SK-N-SH (cell line): ENCODE results near the gene KIF3B. TPM values are rescaled to one million over a fixed set of nuclear protein-coding genes. Genes with fewer than 3 reads are reported as not detected.

Experiments used
- CTCF ChIA-PET: fragments of 300-600, 350-600 bp; formaldehyde crosslinking; extraction: SDS; loops from one replicate; lab custom pipeline; 2021; lab: Yijun Ruan, JAX
- POLR2A ChIA-PET: fragments of 350-600 bp; sonication (Branson Sonifier 250); formaldehyde crosslinking; extraction: SDS; loops from one replicate; lab custom pipeline; 2020; ENCODE audit warnings: antibody characterized with exemption, inconsistent platforms; lab: Yijun Ruan, JAX
- DNase-seq: peaks from one replicate; pipeline ENCODE4 v3.0.0; 2012
- H2AFZ ChIP-seq: fragments of 200-600 bp; sonication (generic); 2 replicates; pipeline ENCODE4 v1.8.1; 2016; ENCODE audit warnings: antibody characterized with exemption, mild to moderate bottlenecking, low read depth
- H3F3A ChIP-seq: fragments of 200-600 bp; sonication (generic); replicated peaks from 2 replicates; pipeline ENCODE3; 2016; ENCODE audit warnings: antibody characterized with exemption, mild to moderate bottlenecking; ENCODE audit not compliant: insufficient read depth
- H3K27ac ChIP-seq, 2 experiments: fragments of 200-500 bp in 1 of 2; fragments of 200-600 bp in 1 of 2; sonication (Bioruptor generic) in 1 of 2; sonication (generic), shearing (Covaris generic) in 1 of 2; 2 replicates each; pipeline versions ENCODE4 v1.5.1 to v1.6.1; 2014 to 2016; ENCODE audit warnings: low read depth in 2 of 2, inconsistent platforms in 1 of 2, low read length in 1 of 2, mild to moderate bottlenecking in 1 of 2, mixed read lengths in 1 of 2
- H3K27me3 ChIP-seq: fragments of 200-600 bp; sonication (generic), shearing (Covaris generic); 2 replicates; pipeline ENCODE4 v1.6.1; 2016; ENCODE audit warnings: mixed run types; ENCODE audit not compliant: insufficient read depth
- H3K36me3 ChIP-seq, 2 experiments: fragments of 200-500 bp in 1 of 2; fragments of 200-600 bp in 1 of 2; sonication (Bioruptor generic) in 1 of 2; sonication (generic) in 1 of 2; replicated peaks in 1 of 2; 2 replicates each; pipeline versions ENCODE3 to v1.5.1; 2014 to 2016; ENCODE audit warnings: low read length in 1 of 2, mild to moderate bottlenecking in 1 of 2; ENCODE audit not compliant: insufficient read depth in 2 of 2, control insufficient read depth in 1 of 2
- H3K4me1 ChIP-seq, 2 experiments: fragments of 200-500 bp in 1 of 2; fragments of 200-600 bp in 1 of 2; sonication (Bioruptor generic) in 1 of 2; sonication (generic), shearing (Covaris generic) in 1 of 2; 2 replicates each; pipeline versions ENCODE4 v1.5.1 to v1.6.1; 2014 to 2016; ENCODE audit warnings: low read depth in 1 of 2, low read length in 1 of 2, mixed run types in 1 of 2; ENCODE audit not compliant: insufficient read depth in 2 of 2, control insufficient read depth in 1 of 2
- H3K4me2 ChIP-seq: fragments of 200-600 bp; sonication (generic), shearing (Covaris generic); 2 replicates; pipeline ENCODE4 v1.6.1; 2017; ENCODE audit warnings: mixed run types
- H3K4me3 ChIP-seq, 2 experiments: fragments of 200-500 bp in 1 of 2; fragments of 200-600 bp in 1 of 2; sonication (Bioruptor generic) in 1 of 2; sonication (generic), shearing (Covaris generic) in 1 of 2; 2 replicates each; pipeline versions ENCODE4 v1.5.1 to v1.8.1; 2014 to 2016; ENCODE audit warnings: low read depth in 2 of 2, inconsistent platforms in 1 of 2, low read length in 1 of 2, mild to moderate bottlenecking in 1 of 2, mixed read lengths in 1 of 2, moderate library complexity in 1 of 2
- H3K79me2 ChIP-seq: fragments of 200-600 bp; sonication (generic); 2 replicates; pipeline ENCODE4 v1.8.1; 2017; ENCODE audit warnings: mild to moderate bottlenecking; ENCODE audit not compliant: insufficient read depth
- H3K9ac ChIP-seq: fragments of 200-600 bp; sonication (generic); 2 replicates; pipeline ENCODE4 v1.6.1; 2017; ENCODE audit warnings: mixed run types
- H3K9me2 ChIP-seq: fragments of 200-600 bp; sonication (generic); 2 replicates; pipeline ENCODE4 v1.6.1; 2017; ENCODE audit warnings: mixed run types
- H3K9me3 ChIP-seq: fragments of 200-600 bp; sonication (generic); 2 replicates; pipeline ENCODE4 v1.6.1; 2017; ENCODE audit warnings: mixed run types, mild to moderate bottlenecking, moderate library complexity
- H4K20me1 ChIP-seq: fragments of 200-600 bp; sonication (generic); 2 replicates; pipeline ENCODE4 v1.6.1; 2017; ENCODE audit warnings: mild to moderate bottlenecking, mixed run types; ENCODE audit not compliant: insufficient read depth
- CHD2 ChIP-seq: fragments of 150-350 bp; IDR thresholded peaks from 2 replicates; pipeline ENCODE4 v1.6.1; 2018; ENCODE audit warnings: low read length; ENCODE audit not compliant: partially characterized antibody
- EZH2phosphoT487 ChIP-seq: fragments of 200-600 bp; sonication (generic); IDR thresholded peaks from 2 replicates; pipeline ENCODE4 v1.6.1; 2017; ENCODE audit warnings: low read depth, mixed run types, mild to moderate bottlenecking, antibody characterized with exemption, moderate library complexity, borderline replicate concordance
- FOSL2 ChIP-seq: IDR thresholded peaks from 2 replicates; pipeline ENCODE4 v1.4.0; 2012; ENCODE audit warnings: low read depth, mild to moderate bottlenecking, moderate library complexity, borderline replicate concordance
- FOXJ3 ChIP-seq: sonication (generic); formaldehyde crosslinking; IDR thresholded peaks from 2 replicates; pipeline ENCODE4 v1.5.1; 2020; ENCODE audit warnings: mild to moderate bottlenecking, missing genetic modification reagents
- FOXM1 ChIP-seq: IDR thresholded peaks from 2 replicates; pipeline ENCODE4 v1.4.0; 2012; ENCODE audit warnings: low read depth, mild to moderate bottlenecking
- GATA2 ChIP-seq: sonication (generic); formaldehyde crosslinking; IDR thresholded peaks from 2 replicates; pipeline ENCODE4 v1.5.0; 2020; ENCODE audit warnings: mild to moderate bottlenecking, missing genetic modification reagents
- IRF3 ChIP-seq: fragments of 150-350 bp; IDR thresholded peaks from 2 replicates; pipeline ENCODE4 v1.6.1; 2016; ENCODE audit warnings: mild to moderate bottlenecking, low read depth, low read length
- JUND ChIP-seq: IDR thresholded peaks from 2 replicates; pipeline ENCODE4 v1.4.0; 2012
- NRF1 ChIP-seq: IDR thresholded peaks from 2 replicates; pipeline ENCODE4 v1.6.1; 2012; ENCODE audit warnings: low read depth, mild to moderate bottlenecking, low read length
- RFX5 ChIP-seq: IDR thresholded peaks from 2 replicates; pipeline ENCODE4 v1.6.1; 2012; ENCODE audit warnings: mild to moderate bottlenecking, improper control_type of control experiment, low read length
- SIN3A ChIP-seq: IDR thresholded peaks from 2 replicates; pipeline ENCODE4 v1.6.1; 2012; ENCODE audit warnings: low read depth, mild to moderate bottlenecking, low read length, moderate library complexity, borderline replicate concordance
- TAF1 ChIP-seq: IDR thresholded peaks from 2 replicates; pipeline ENCODE4 v1.6.1; 2012; ENCODE audit warnings: low read depth, mild to moderate bottlenecking, low read length, moderate library complexity, borderline replicate concordance
- TCF12 ChIP-seq: IDR thresholded peaks from 2 replicates; pipeline ENCODE4 v1.4.0; 2012
- ZBTB33 ChIP-seq: IDR thresholded peaks from 2 replicates; pipeline ENCODE4 v1.4.0; 2012; ENCODE audit warnings: low read depth, borderline replicate concordance
- WGBS: methylation state at CpG from one replicate; pipeline ENCODE4 v1.1.6; 2017; ENCODE audit warnings: low lambda C conversion rate; 5-methylcytosine and 5-hydroxymethylcytosine counted together
- polyA plus RNA-seq, 3 experiments: library from polyadenylated mRNA; depleted of rRNA; stranded (reverse); fragments of >200 nt; gene quantifications; 2 replicates each; pipeline ENCODE4 v1.2.3, GENCODE V29; 2012

Gene KIF3B
- polyA plus RNA-seq, 1 of the 3 experiments (the other 2 are of a cell fraction) = 18.6 TPM

GRCh38 chr20:32231847-32232246 is 45.6 kb upstream of the KIF3B start:
- peaks cover 20 to 61% of the 10 kb centered on the region in 2 experiments for H3K36me3 ChIP-seq
- DNase-seq = no peak
- POLR2A ChIA-PET = no interaction called here

DNA sequence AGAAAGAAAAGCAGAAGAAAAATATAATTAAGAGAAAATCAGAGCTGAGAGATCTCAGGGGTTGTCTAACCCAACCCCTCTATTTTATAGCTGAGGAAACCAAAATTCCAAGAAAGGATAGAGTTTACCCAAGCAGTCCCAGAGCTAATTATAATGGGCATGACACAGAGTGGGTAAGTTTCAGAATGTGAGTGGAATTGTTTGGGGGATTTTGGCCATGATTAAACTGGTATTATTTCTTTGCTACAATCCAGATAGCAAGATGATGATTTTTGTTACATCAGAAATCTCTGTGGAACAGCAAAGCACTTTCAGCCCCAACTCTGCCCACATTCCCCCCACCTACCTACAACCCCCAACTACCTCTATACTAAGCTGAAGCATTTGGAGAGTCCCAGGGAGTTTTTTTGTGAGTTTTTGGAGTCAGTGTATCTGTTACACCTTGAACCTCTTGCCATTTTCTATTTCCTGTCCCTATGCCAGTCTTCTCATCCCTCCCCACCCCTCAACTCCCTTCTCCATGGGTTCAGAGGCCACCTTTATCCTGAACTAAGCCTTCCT is 45.0 kb upstream of the KIF3B start:
- no peak for TF ChIP-seq CHD2
- no peak for TF ChIP-seq FOXJ3
- no peak for TF ChIP-seq TCF12
- TF ChIP-seq ZBTB33 = no peak
- no peak for TF ChIP-seq FOXM1
- H3K27ac ChIP-seq = no peak overlapping the region
- no peaks in the 10 kb centered on the region for H3K9me3 ChIP-seq
- H3K27me3 ChIP-seq = no peaks in the 10 kb centered on the region
- ChIA-PET POLR2A (no interaction called here), CTCF (interaction anchor here (0.7 to 0.9 kb wide), 2 partner anchors 10 to 409 kb away, joined by 3 read pairs; no protein-coding TSS in a partner anchor)
- no peaks in the 10 kb centered on the region for H3K79me2 ChIP-seq
- no peaks in the 10 kb centered on the region for H3F3A ChIP-seq
- H4K20me1 ChIP-seq = no peaks in the 10 kb centered on the region
- no peak overlapping the region for H3K4me2 ChIP-seq
- no peak for DNase-seq
- no peak overlapping the region for H3K9ac ChIP-seq
- no peak overlapping the region for H3K4me3 ChIP-seq
- H3K36me3 ChIP-seq = peaks cover 20 to 61% of the 10 kb centered on the region in 2 experiments
- no peaks in the 10 kb centered on the region for H3K4me1 ChIP-seq
- H2AFZ ChIP-seq = no peak overlapping the region
- H3K9me2 ChIP-seq = no peaks in the 10 kb centered on the region

More at GRCh38 chr20:32231847-32232246, 45.6 kb upstream of the KIF3B start:
- no peak overlapping the region for H3K4me2 ChIP-seq
- no peaks in the 10 kb centered on the region for H3K9me2 ChIP-seq
- H3K4me3 ChIP-seq = no peak overlapping the region
- H2AFZ ChIP-seq = no peak overlapping the region
- H3K9me3 ChIP-seq = no peaks in the 10 kb centered on the region
- no peaks in the 10 kb centered on the region for H3K4me1 ChIP-seq
- no peaks in the 10 kb centered on the region for H3F3A ChIP-seq
- no peak overlapping the region for H3K27ac ChIP-seq
- H3K27me3 ChIP-seq = no peaks in the 10 kb centered on the region
- WGBS = 96% methylated on average over 4 of the region's 4 CpGs
- no peak overlapping the region for H3K9ac ChIP-seq
- no peak for TF ChIP-seq FOXJ3
- no peak for TF ChIP-seq FOXM1
- no peak for TF ChIP-seq FOSL2
- TF ChIP-seq JUND = no peak
- TF ChIP-seq IRF3 = no peak
- TF ChIP-seq EZH2phosphoT487 = no peak
- TF ChIP-seq TCF12 = no peak
- no peak for TF ChIP-seq CHD2
- no peak for TF ChIP-seq TAF1
- no peak for TF ChIP-seq GATA2 (CRISPR knock-in tag)
- no peak for TF ChIP-seq SIN3A
- TF ChIP-seq NRF1 = no peak
- no peak for TF ChIP-seq RFX5
- CTCF ChIA-PET = interaction anchor here (0.7 to 0.9 kb wide), 2 partner anchors 9 to 408 kb away, joined by 3 read pairs; no protein-coding TSS in a partner anchor
- no peaks in the 10 kb centered on the region for H3K79me2 ChIP-seq
- H4K20me1 ChIP-seq = no peaks in the 10 kb centered on the region
